Activated T-cell treated with anti-CD3 and anti-CD28 coated beads, Interleukin-2, amount 50 U/mL, for 72 hours (primary cell): ENCODE results near the gene SETD2. TPM values are rescaled to one million over a fixed set of nuclear protein-coding genes. Genes with fewer than 3 reads are reported as not detected.
"Not testable (repeated sequence)": the region's sequence is repeated elsewhere in the genome, so short reads cannot be mapped to it uniquely, and the experiment has no call there.

Experiments
- ATAC-seq, 2 donors: fragments of 150-1000 bp; cut with Tn5 transposase; replicated peaks in 1 of 2; 2 replicates each; pipeline ENCODE4 v1.10.0; 2021; ENCODE audit warnings: moderate library complexity in 2 of 2, mild to moderate bottlenecking in 1 of 2
- DNase-seq, 2 donors: peaks; one replicate each; pipeline ENCODE4 v3.0.0; 2021 to 2022; ENCODE audit warnings: mixed read lengths in 1 of 2
- H3K27ac Mint-ChIP-seq: one replicate; pipeline ENCODE4 v1.8.0; 2022; ENCODE audit warnings: mild to moderate bottlenecking, moderate library complexity, mixed read lengths
- H3K27me3 Mint-ChIP-seq: one replicate; pipeline ENCODE4 v1.8.0; 2022; ENCODE audit warnings: low read depth, mixed read lengths
- H3K36me3 Mint-ChIP-seq, 2 donors: one replicate each; pipeline ENCODE4 v1.8.0; 2022; ENCODE audit warnings: mixed read lengths in 2 of 2, mild to moderate bottlenecking in 1 of 2; ENCODE audit not compliant: insufficient read depth in 2 of 2
- H3K4me1 Mint-ChIP-seq: one replicate; pipeline ENCODE4 v1.8.0; 2022; ENCODE audit warnings: low read depth, mixed read lengths
- H3K4me3 Mint-ChIP-seq, 2 donors: one replicate each; pipeline ENCODE4 v1.8.0; 2022; ENCODE audit warnings: mild to moderate bottlenecking in 2 of 2, mixed read lengths in 2 of 2, moderate library complexity in 2 of 2
- H3K9me3 Mint-ChIP-seq, 2 donors: one replicate each; pipeline ENCODE4 v1.8.0; 2022; ENCODE audit warnings: mixed read lengths in 2 of 2
- total RNA-seq, 2 donors: library from RNA; stranded (reverse); gene quantifications; one replicate each; pipeline ENCODE4 v1.2.3, GENCODE V29; 2022

The SETD2 gene
- total RNA-seq, 2 donors from 2014 or later: 42.9 to 48.7 TPM

DNA sequence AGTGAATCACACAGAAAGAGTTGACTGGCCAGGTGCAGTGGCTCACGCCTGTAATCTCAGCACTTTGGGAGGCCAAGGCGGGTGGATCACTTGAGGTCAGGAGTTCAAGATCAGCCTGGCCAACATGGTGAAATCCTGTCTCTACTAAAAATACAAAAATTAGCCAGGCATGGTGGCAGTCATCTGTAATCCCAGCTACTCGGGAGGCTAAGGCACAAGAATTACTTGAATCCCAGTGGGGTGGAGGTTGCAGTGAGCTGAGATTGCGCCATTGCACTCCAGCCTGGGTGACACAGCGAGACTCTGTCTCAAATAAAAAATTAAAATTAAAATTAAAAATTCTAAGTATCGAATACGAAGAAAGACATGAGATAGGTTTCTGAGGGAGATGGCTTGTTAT, 23.4 kb downstream of the SETD2 start:
- H3K4me3 Mint-ChIP-seq, DNase-seq, ATAC-seq, H3K27me3 Mint-ChIP-seq, H3K36me3 Mint-ChIP-seq, H3K27ac Mint-ChIP-seq, H3K9me3 Mint-ChIP-seq: not testable (repeated sequence)
- peaks cover 40% of the 10 kb centered on the region for H3K4me1 Mint-ChIP-seq

DNA sequence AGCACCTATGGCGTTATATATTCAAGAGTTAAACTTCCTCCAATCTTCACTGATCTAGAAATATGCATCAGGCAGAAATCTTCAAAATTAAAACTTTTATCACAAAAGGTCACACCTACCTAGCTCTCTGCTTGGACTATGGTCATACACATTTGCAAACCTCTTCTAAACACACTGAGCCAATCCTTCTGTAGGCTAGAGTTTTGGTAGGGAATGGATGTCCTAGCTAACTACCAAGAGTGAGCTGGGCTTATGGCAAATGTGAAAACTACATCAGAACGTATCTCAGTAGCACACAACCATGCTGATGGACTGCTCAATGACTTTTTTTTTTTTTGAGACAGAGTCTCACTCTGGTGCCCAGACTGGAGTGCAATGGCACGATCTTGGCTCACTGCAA, 29.6 kb downstream of the SETD2 start:
- H3K27me3 Mint-ChIP-seq: no peaks in the 10 kb centered on the region

DNA sequence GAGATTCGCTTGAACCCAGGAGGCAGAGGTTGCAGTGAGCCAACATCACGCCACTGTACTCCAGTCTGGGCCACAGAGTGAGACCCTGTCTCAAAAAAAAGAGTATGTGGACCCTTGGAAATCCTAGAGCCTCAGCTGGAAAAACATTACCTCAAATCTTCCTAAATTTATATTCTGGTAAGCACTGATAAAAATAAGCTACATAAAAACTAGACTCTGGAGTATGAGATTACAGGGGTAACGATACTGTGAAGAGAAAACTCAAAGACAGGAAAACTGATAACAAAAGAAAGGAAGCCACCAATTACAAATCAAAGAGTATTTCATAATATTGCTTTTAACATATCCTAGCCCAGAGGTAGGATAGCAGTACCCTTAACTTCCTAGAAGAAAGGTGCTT, 30.3 kb downstream of the SETD2 start:
- peaks cover 39% of the 10 kb centered on the region for H3K4me1 Mint-ChIP-seq
- H3K36me3 Mint-ChIP-seq: peaks cover 0 to 2% of the 10 kb centered on the region in 2 donors
- H3K27ac Mint-ChIP-seq: no peak overlapping the region
- H3K27me3 Mint-ChIP-seq: no peaks in the 10 kb centered on the region
- no peak overlapping the region for H3K4me3 Mint-ChIP-seq
- DNase-seq (no peak), ATAC-seq (no peak)
- no peaks in the 10 kb centered on the region for H3K9me3 Mint-ChIP-seq

More for the DNA sequence above, 29.6 kb downstream of the SETD2 start:
- H3K36me3 Mint-ChIP-seq: peaks cover 2% of the 10 kb centered on the region in 2 donors
- no peak overlapping the region for H3K4me3 Mint-ChIP-seq
- no peak for ATAC-seq
- H3K9me3 Mint-ChIP-seq: peaks cover 0 to 2% of the 10 kb centered on the region in 2 donors
- peaks cover 39% of the 10 kb centered on the region for H3K4me1 Mint-ChIP-seq
- no peak for DNase-seq
- no peak overlapping the region for H3K27ac Mint-ChIP-seq

DNA sequence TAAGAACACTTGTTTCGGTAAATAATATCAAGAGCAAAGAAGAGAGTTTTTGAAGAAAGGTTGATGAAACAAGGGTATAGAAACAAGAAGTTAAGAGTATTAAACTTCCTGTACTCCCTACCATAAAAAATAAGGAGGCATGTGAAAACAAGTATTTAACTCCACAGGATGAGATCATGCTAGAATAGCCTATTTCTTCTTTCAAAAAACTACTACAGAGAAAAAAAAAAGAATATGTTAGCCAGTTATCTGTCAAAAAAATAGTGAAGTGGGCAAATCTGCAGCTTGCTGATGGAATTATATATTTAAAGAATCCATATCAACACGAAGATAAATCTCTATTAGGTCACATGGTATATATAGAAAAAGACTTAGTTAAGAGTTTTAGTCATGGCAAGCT, 33.4 kb downstream of the SETD2 start:
- Mint-ChIP-seq H3K27ac (peak overlapping the region; percentile 51), H3K36me3 (peaks cover 0 to 5% of the 10 kb centered on the region in 2 donors), H3K27me3 (no peaks in the 10 kb centered on the region), H3K4me1 (peaks cover 46% of the 10 kb centered on the region), H3K4me3 (no peak overlapping the region), H3K9me3 (no peaks in the 10 kb centered on the region)
- DNase-seq (no peak), ATAC-seq (no peak)

DNA sequence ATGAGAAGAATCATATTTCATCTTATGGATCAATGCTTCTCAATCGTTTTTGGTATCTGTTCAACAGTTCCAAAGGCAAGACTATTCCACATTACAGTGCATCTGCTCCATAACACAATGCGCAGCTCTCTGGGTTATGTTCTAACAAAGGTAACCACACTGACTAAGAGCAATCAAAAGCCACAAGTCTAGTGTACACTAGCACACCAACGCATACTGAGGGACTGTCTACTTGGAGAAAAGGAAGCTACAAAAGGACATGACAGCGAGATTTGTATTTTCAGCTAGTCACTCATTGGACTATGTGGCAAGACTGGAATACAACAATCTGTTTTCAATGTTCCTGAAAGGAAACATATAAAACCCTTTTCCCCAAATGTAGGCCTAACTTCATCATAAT, 35.8 kb downstream of the SETD2 start:
- ATAC-seq: peak; percentile 42 to 49
- H3K27ac Mint-ChIP-seq: no peak overlapping the region
- no peak for DNase-seq
- H3K36me3 Mint-ChIP-seq: peaks cover 3 to 16% of the 10 kb centered on the region in 2 donors
- H3K9me3 Mint-ChIP-seq: no peaks in the 10 kb centered on the region
- H3K4me1 Mint-ChIP-seq: peaks cover 53% of the 10 kb centered on the region
- H3K27me3 Mint-ChIP-seq: no peaks in the 10 kb centered on the region
- H3K4me3 Mint-ChIP-seq: no peak overlapping the region

DNA sequence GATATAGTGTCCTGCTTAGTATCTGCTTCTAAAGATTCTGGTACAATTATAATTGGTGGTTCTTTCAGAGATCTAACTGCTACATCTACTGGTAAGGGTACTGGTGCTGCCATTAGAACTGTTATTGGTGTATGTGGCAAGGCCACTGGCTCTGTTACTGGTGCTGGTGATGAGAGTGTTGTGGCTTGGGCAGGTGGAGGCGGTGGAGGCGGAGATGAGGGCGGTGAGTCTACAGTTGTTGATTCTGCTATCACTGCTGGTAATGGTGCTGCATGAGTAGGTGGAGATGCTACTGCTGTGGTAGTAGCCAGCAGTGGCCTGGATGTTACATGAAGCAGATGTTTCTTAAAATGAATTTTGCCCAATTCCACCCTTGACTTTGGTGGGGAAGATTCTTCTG, 40.1 kb downstream of the SETD2 start:
- Mint-ChIP-seq H3K36me3 (peaks cover 12 to 39% of the 10 kb centered on the region in 2 donors), H3K27ac (no peak overlapping the region), H3K9me3 (peaks cover 2 to 4% of the 10 kb centered on the region in 2 donors), H3K4me3 (no peak overlapping the region), H3K27me3 (no peaks in the 10 kb centered on the region), H3K4me1 (peaks cover 65% of the 10 kb centered on the region)
- ATAC-seq (no peak), DNase-seq (no peak)

DNA sequence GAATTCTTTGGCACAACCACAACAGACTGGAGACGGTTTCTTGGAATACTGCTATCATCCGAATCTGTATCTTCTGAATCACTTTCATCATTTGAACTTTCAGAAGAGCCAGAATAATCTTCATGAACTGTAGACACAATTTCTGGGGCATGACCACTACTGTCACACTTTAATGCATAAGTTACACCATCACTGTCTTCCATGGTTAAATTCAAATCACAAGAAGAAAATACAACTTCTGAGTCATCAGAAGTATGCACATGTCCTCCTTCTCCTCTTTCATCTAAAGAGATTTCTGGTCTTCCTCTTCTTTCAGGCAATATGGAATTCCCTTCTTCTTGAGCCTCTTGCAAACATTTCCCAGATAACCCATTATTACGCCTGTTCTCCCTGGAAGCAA, 42.5 kb downstream of the SETD2 start:
- H3K27me3 Mint-ChIP-seq: no peaks in the 10 kb centered on the region
- ATAC-seq (no peak), DNase-seq (no peak)
- H3K36me3 Mint-ChIP-seq: peaks cover 12 to 38% of the 10 kb centered on the region in 2 donors
- peaks cover 60% of the 10 kb centered on the region for H3K4me1 Mint-ChIP-seq
- no peak overlapping the region for H3K27ac Mint-ChIP-seq
- H3K9me3 Mint-ChIP-seq: peaks cover 2 to 4% of the 10 kb centered on the region in 2 donors
- H3K4me3 Mint-ChIP-seq: peak overlapping the region in 1 of 2 donors; percentile 4

DNA sequence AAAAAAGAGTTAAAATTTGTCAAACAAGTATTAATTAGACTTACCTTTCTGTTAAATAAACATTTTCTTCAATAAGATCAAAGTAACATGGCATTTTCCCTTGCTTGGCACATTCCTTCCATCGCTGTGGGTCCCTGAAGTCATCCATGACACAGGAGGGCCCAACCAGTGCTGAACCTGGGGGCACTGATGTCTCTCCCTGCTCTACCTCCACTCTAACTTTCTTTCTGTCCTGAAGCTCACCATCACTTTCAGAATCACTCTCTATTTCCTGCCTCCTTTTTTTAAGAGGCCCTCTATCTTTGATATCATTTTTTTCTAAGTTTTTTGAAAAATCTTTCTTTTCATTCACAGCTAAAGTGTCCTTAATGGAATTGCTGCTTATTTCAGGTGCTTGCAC, 43.8 kb downstream of the SETD2 start:
- Mint-ChIP-seq H3K27ac (peak overlapping the region; percentile 71), H3K36me3 (peaks cover 12 to 37% of the 10 kb centered on the region in 2 donors), H3K4me1 (peaks cover 60% of the 10 kb centered on the region), H3K4me3 (peak overlapping the region in 1 of 2 donors; percentile 4), H3K27me3 (no peaks in the 10 kb centered on the region), H3K9me3 (peaks cover 2 to 4% of the 10 kb centered on the region in 2 donors)
- DNase-seq (no peak), ATAC-seq (peak; percentile 32 to 41)

DNA sequence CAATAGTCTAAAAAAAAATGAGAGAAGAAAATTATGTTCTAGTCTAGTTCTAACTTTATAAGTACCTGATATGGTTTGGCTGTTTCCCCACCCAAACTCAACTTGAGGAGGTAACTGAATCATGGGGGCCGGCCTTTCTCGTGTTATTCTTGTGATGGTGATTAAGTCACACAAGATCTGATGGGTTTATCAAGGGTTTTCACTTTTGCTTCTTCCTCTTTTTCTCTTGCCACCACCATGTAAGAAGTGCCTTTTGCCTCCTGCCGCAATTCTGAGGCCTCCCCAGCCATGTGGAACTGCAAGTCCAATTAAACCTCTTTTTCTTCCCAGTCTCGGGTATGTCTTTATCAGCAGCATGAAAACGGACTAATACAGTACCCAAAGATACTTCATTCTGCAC, 44.5 kb downstream of the SETD2 start:
- H3K9me3 Mint-ChIP-seq, DNase-seq, H3K27me3 Mint-ChIP-seq, H3K4me3 Mint-ChIP-seq, ATAC-seq: not testable (repeated sequence)
- Mint-ChIP-seq H3K4me1 (peaks cover 60% of the 10 kb centered on the region), H3K27ac (peak overlapping the region; percentile 31), H3K36me3 (peaks cover 12 to 40% of the 10 kb centered on the region in 2 donors)

DNA sequence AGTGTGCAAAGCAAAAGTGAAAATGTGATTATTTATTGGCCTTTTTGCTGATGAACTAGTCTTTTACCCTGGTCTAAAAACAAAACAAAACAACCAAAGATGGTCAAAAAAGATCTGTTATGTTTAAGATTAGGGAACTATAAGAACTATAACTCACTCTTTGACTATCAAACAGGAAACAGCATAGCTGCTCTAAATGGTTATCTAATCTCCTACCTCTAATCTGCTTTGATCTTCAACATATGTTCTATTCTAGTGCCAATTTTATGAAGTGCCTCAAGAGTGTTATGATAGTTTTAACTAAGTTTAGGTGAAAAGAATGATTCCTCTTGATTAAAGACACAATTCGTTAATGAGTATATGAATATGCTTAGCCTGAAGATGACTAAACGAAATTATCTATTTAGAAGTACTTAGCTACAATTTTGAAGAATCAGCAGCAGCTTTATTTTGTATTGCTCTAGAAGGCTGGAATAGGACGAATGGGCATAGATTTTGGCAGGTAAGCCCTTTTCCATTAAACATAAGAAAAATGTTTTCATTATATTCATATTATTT, 46.0 kb downstream of the SETD2 start:
- Mint-ChIP-seq H3K27ac (peak overlapping the region; percentile 84), H3K36me3 (peaks cover 9 to 38% of the 10 kb centered on the region in 2 donors), H3K27me3 (no peaks in the 10 kb centered on the region)

DNA sequence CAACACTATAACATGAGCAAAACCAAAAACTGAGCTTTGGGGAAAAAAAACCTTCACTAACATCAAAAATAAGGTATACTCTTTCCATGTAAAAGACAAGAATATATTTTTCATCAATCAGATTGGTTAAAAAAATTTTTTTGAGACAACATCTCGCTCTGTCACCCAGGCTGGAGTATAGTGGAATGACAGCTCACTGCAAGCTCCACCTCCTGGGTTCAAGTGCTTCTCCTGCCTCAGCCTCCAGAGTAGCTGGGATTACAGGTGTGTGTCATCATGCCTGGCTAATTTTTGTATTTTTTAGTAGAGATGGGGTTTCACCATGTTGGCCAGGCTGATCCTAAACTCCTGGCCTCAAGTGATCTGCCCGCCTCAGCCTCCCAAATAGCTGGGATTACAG, 48.4 kb downstream of the SETD2 start:
- not testable (repeated sequence) for ATAC-seq, H3K27ac Mint-ChIP-seq, DNase-seq, H3K4me3 Mint-ChIP-seq, H3K9me3 Mint-ChIP-seq, H3K27me3 Mint-ChIP-seq
- Mint-ChIP-seq H3K36me3 (peaks cover 6 to 28% of the 10 kb centered on the region in 2 donors), H3K4me1 (peaks cover 27% of the 10 kb centered on the region)

More for the DNA sequence above, 46.0 kb downstream of the SETD2 start:
- ATAC-seq: no peak
- H3K4me1 Mint-ChIP-seq: peaks cover 49% of the 10 kb centered on the region
- no peak for DNase-seq
- peak overlapping the region in 1 of 2 donors; percentile 40 for H3K4me3 Mint-ChIP-seq
- H3K9me3 Mint-ChIP-seq: peaks cover 2 to 4% of the 10 kb centered on the region in 2 donors

DNA sequence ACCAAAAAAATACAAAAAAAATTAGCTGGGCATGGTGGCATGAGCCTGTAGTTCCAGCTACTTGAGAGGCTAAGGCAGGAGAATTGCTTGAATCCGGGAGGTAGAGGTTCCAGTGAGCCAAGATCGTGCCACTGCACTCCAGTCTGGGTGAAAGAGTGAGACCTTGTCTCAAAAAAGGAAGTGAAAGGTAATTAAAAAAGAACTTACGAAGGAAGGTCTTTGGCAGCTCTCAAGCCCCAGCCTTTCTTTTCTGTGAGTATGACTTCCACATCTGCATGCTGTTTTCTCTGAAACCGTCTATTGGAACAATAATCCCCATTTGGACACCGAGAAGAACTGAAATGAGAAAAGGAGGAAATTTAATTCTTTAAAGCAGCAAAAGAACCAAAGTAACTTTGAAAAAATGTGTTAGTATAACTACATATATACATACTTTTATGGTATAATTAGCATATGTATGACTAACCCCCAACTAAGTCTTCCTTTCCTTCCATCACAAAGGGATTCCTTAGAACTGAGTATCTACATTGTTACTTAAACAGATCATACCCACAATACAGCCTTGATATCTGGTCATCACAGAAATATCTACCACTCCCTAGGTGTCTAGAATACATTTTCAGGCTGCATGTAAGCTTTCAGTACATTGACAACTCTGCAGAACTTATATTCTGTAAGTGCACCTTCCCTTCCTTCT, 50.1 kb downstream of the SETD2 start:
- Mint-ChIP-seq H3K27me3 (no peaks in the 10 kb centered on the region), H3K27ac (no peak overlapping the region), H3K9me3 (no peaks in the 10 kb centered on the region), H3K4me3 (no peak overlapping the region), H3K4me1 (peaks cover 14% of the 10 kb centered on the region), H3K36me3 (peaks cover 1 to 18% of the 10 kb centered on the region in 2 donors)
- DNase-seq (no peak), ATAC-seq (no peak)

DNA sequence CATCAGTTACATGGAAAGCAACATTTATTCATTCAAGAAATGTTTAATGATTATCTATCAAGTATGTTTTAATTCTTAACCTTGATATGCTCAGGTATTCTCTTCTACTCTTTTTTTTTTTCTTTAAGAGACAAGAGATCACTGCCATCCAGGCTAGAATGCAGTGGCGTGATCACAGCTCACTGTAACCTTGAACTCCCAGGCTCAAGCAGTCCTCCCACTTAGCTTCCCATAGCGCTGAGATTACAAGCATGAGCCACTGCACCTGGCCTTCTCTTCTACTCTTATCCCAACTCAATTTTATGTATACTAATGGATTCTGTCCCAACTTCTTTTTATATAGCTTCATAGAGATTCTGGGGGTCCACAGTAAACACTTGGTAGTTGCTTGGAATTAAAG, 50.9 kb downstream of the SETD2 start:
- H3K36me3 Mint-ChIP-seq: peaks cover 1 to 18% of the 10 kb centered on the region in 2 donors
- H3K27ac Mint-ChIP-seq: no peak overlapping the region
- H3K4me3 Mint-ChIP-seq: no peak overlapping the region
- H3K9me3 Mint-ChIP-seq: no peaks in the 10 kb centered on the region
- ATAC-seq: no peak
- no peak for DNase-seq
- no peaks in the 10 kb centered on the region for H3K27me3 Mint-ChIP-seq
- H3K4me1 Mint-ChIP-seq: peaks cover 12% of the 10 kb centered on the region
